PC-3 (cell line): ENCODE results near the gene TMEM218. TPM values are rescaled to one million over a fixed set of nuclear protein-coding genes. Genes with fewer than 3 reads are reported as not detected.

ENCODE experiments used
- ATAC-seq: fragments of 200-7000 bp; cut with Tn5 transposase; 2 replicates; pipeline ENCODE4 v1.9.1; 2020; ENCODE audit warnings: mild to moderate bottlenecking, moderate library complexity
- BruUV-seq: library from RNA; stranded (reverse); fragments of 400-500 nt; replicated peaks from 2 replicates; lab custom pipeline; 2021; lab: Mats Ljungman, UMichigan
- CTCF ChIA-PET: fragments of 300-600 bp; sonication (Branson Sonifier 250); formaldehyde crosslinking; loops from one replicate; lab custom pipeline; 2022; ENCODE audit warnings: antibody characterized with exemption; lab: Charles Lee
- POLR2A ChIA-PET: fragments of 300-600 bp; sonication (Branson Sonifier 250); formaldehyde crosslinking; loops from one replicate; lab custom pipeline; 2022; ENCODE audit warnings: antibody characterized with exemption; ENCODE audit not compliant: unreplicated experiment; lab: Charles Lee
- DNase-seq: peaks from one replicate; pipeline ENCODE4 v3.0.0-alpha.2; 2015
- H2AFZ ChIP-seq: fragments of 300-600 bp; sonication (generic); 2 replicates; pipeline ENCODE4 v1.6.0; 2016; ENCODE audit warnings: antibody characterized with exemption, low read length
- H3F3A ChIP-seq: fragments of 300-600 bp; sonication (generic); one replicate; pipeline ENCODE4 v1.6.0; 2017; ENCODE audit warnings: antibody characterized with exemption, low read length, control low read depth, mild to moderate bottlenecking; ENCODE audit not compliant: unreplicated experiment
- H3K27ac ChIP-seq: fragments of 300-600 bp; sonication (generic); 2 replicates; pipeline ENCODE4 v1.5.1; 2016; ENCODE audit warnings: mild to moderate bottlenecking, low read length
- H3K27me3 ChIP-seq: fragments of 300-600 bp; sonication (generic); 2 replicates; pipeline ENCODE4 v1.6.1; 2016; ENCODE audit warnings: low read length, mixed read lengths
- H3K36me3 ChIP-seq: fragments of 300-600 bp; sonication (generic); 2 replicates; pipeline ENCODE4 v1.6.1; 2016; ENCODE audit warnings: low read depth, mixed run types, low read length, mixed read lengths
- H3K4me1 ChIP-seq: fragments of 300-600 bp; sonication (generic); 2 replicates; pipeline ENCODE4 v1.5.1; 2016; ENCODE audit warnings: low read length; ENCODE audit not compliant: insufficient read depth
- H3K4me2 ChIP-seq: fragments of 300-600 bp; sonication (generic); 2 replicates; pipeline ENCODE4 v1.6.0; 2016; ENCODE audit warnings: low read length
- H3K4me3 ChIP-seq: fragments of 300-600 bp; sonication (generic); 2 replicates; pipeline ENCODE4 v1.5.1; 2016; ENCODE audit warnings: mild to moderate bottlenecking, low read length, mixed read lengths
- H3K79me2 ChIP-seq: fragments of 300-600 bp; sonication (generic); 2 replicates; pipeline ENCODE4 v1.6.1; 2017; ENCODE audit warnings: low read length, mixed read lengths
- H3K9ac ChIP-seq: fragments of 300-600 bp; sonication (generic); 2 replicates; pipeline ENCODE4 v1.6.0; 2016; ENCODE audit warnings: mild to moderate bottlenecking, low read length
- H3K9me2 ChIP-seq: fragments of 300-600 bp; sonication (generic); replicated peaks from 2 replicates; pipeline ENCODE4 v1.6.1; 2016; ENCODE audit warnings: mixed run types, low read length, mixed read lengths
- H3K9me3 ChIP-seq: fragments of 300-600 bp; sonication (generic); 2 replicates; pipeline ENCODE4 v1.6.1; 2016; ENCODE audit warnings: low read length, mixed read lengths
- H4K20me1 ChIP-seq: fragments of 300-600 bp; sonication (generic); 2 replicates; pipeline ENCODE4 v1.6.1; 2016; ENCODE audit warnings: low read length, mixed read lengths
- CTCF ChIP-seq: fragments of 300-600 bp; sonication (generic); conservative IDR thresholded peaks from 2 replicates; pipeline ENCODE4 v1.5.1; 2017; ENCODE audit warnings: antibody characterized with exemption, low read depth, mild to moderate bottlenecking, low read length
- EZH2 ChIP-seq: fragments of 300-600 bp; sonication (generic); IDR thresholded peaks from one replicate; pipeline ENCODE4 v1.6.1; 2017; ENCODE audit warnings: antibody characterized with exemption, mild to moderate bottlenecking, low read length; ENCODE audit not compliant: unreplicated experiment
- EZH2phosphoT487 ChIP-seq: fragments of 300-600 bp; sonication (generic); IDR thresholded peaks from 2 replicates; pipeline ENCODE4 v1.6.1; 2018; ENCODE audit warnings: mild to moderate bottlenecking, antibody characterized with exemption, low read length, borderline replicate concordance
- intact Hi-C: fragments of 100-400 bp; cut with micrococcal nuclease; formaldehyde crosslinking; loops from 2 replicates; pipeline ENCODE4 v1.9.0; 2023
- total RNA-seq: library from RNA; depleted of rRNA; stranded (reverse); fragments of >200 nt; gene quantifications from 2 replicates; pipeline ENCODE4 v1.2.3, GENCODE V29; 2014

The TMEM218 gene
- total RNA-seq, 1 experiment from 2014 or later: 37.0 TPM

GRCh38 chr11:125153837-125154236 is 42.4 kb upstream of the TMEM218 start:
- intact Hi-C loops: no loop called here

GRCh38 chr11:125148743-125149142 is 37.3 kb upstream of the TMEM218 start:
- POLR2A ChIA-PET: no interaction called here
- no peak overlapping the region for H2AFZ ChIP-seq
- H3K36me3 ChIP-seq: no peaks in the 10 kb centered on the region
- no peaks in the 10 kb centered on the region for H3K9me3 ChIP-seq
- DNase-seq (no peak), ATAC-seq (no peak)
- no peaks in the 10 kb centered on the region for H4K20me1 ChIP-seq
- H3F3A ChIP-seq: no peaks in the 10 kb centered on the region
- H3K27ac ChIP-seq: no peak overlapping the region
- no peaks in the 10 kb centered on the region for H3K79me2 ChIP-seq
- intact Hi-C loops: no loop called here
- H3K9ac ChIP-seq: no peak overlapping the region
- CTCF ChIA-PET: no interaction called here
- H3K9me2 ChIP-seq: no peaks in the 10 kb centered on the region
- H3K4me2 ChIP-seq: no peak overlapping the region
- no TSS peak for BruUV-seq
- H3K4me3 ChIP-seq: no peak overlapping the region
- TF ChIP-seq EZH2phosphoT487: no peak
- TF ChIP-seq CTCF: no peak
- TF ChIP-seq EZH2: no peak
- peaks cover 67% of the 10 kb centered on the region for H3K27me3 ChIP-seq
- no peaks in the 10 kb centered on the region for H3K4me1 ChIP-seq

More at GRCh38 chr11:125153837-125154236, 42.4 kb upstream of the TMEM218 start:
- no peak for DNase-seq
- Histone ChIP-seq H3K4me1 (no peaks in the 10 kb centered on the region), H4K20me1 (no peaks in the 10 kb centered on the region), H3K4me2 (no peak overlapping the region), H3K36me3 (no peaks in the 10 kb centered on the region), H3F3A (no peaks in the 10 kb centered on the region), H3K9me3 (no peaks in the 10 kb centered on the region), H3K79me2 (no peaks in the 10 kb centered on the region), H3K27ac (no peak overlapping the region), H2AFZ (no peak overlapping the region), H3K27me3 (peaks cover 61% of the 10 kb centered on the region), H3K4me3 (no peak overlapping the region), H3K9me2 (no peaks in the 10 kb centered on the region), H3K9ac (no peak overlapping the region)
- TF ChIP-seq EZH2phosphoT487: no peak
- BruUV-seq: no TSS peak
- ChIA-PET CTCF (no interaction called here), POLR2A (interaction anchor here (0.7 kb wide), 1 partner anchor 11 kb away, joined by 4 read pairs; no protein-coding TSS in a partner anchor)
- 0 out of 2 replicates have a peak, but pooled peaks have one; percentile 31 for ATAC-seq

- H3K4me1 ChIP-seq: no peaks in the 10 kb centered on the region
- no TSS peak for BruUV-seq
- DNase-seq (no peak), ATAC-seq (no peak)
- H3K4me2 ChIP-seq: no peak overlapping the region
- no peaks in the 10 kb centered on the region for H3K79me2 ChIP-seq
- no peak overlapping the region for H3K4me3 ChIP-seq
- H3K9me3 ChIP-seq: no peaks in the 10 kb centered on the region
- no peaks in the 10 kb centered on the region for H3K9me2 ChIP-seq
- H3F3A ChIP-seq: no peaks in the 10 kb centered on the region
- peaks cover 68% of the 10 kb centered on the region for H3K27me3 ChIP-seq
- H3K9ac ChIP-seq: no peak overlapping the region
- intact Hi-C loops: no loop called here
- no peak for TF ChIP-seq EZH2phosphoT487
- no peaks in the 10 kb centered on the region for H3K36me3 ChIP-seq
- no peak overlapping the region for H2AFZ ChIP-seq
- ChIA-PET POLR2A (no interaction called here), CTCF (no interaction called here)
- H4K20me1 ChIP-seq: no peaks in the 10 kb centered on the region
- H3K27ac ChIP-seq: no peak overlapping the region
Observed at GRCh38 chr11:125148011-125148410, 36.6 kb upstream of the TMEM218 start.

GRCh38 chr11:125147280-125147679 is 35.9 kb upstream of the TMEM218 start:
- Histone ChIP-seq H3K27me3 (peaks cover 65% of the 10 kb centered on the region), H4K20me1 (no peaks in the 10 kb centered on the region), H3K9ac (no peak overlapping the region), H3K79me2 (no peaks in the 10 kb centered on the region), H3F3A (no peaks in the 10 kb centered on the region), H3K4me1 (no peaks in the 10 kb centered on the region), H3K4me2 (no peak overlapping the region), H3K27ac (no peak overlapping the region), H3K9me2 (no peaks in the 10 kb centered on the region), H3K36me3 (no peaks in the 10 kb centered on the region), H2AFZ (no peak overlapping the region), H3K4me3 (no peak overlapping the region), H3K9me3 (no peaks in the 10 kb centered on the region)
- ATAC-seq: no peak
- intact Hi-C loops: no loop called here
- ChIA-PET CTCF (no interaction called here), POLR2A (no interaction called here)
- BruUV-seq: no TSS peak
- no peak for DNase-seq
- TF ChIP-seq EZH2 (no peak), EZH2phosphoT487 (no peak), CTCF (no peak)
